IMR-90 (cell line): ENCODE measurements around the gene AHNAK. TPM values are rescaled to one million over a fixed set of nuclear protein-coding genes. Genes with fewer than 3 reads are reported as not detected.
"Not testable (repeated sequence)": the region's sequence is repeated elsewhere in the genome, so short reads cannot be mapped to it uniquely, and the experiment has no call there.

Experiments
- ATAC-seq: fragments of 200-7000 bp; cut with Tn5 transposase; 2 replicates; pipeline ENCODE4 v1.9.1; 2020; ENCODE audit warnings: low read depth, mild to moderate bottlenecking, moderate library complexity
- BruUV-seq: library from RNA; stranded (reverse); fragments of 400-500 nt; replicated peaks from 2 replicates; lab custom pipeline; 2021; lab: Mats Ljungman, UMichigan
- CTCF ChIA-PET: fragments of 300-600 bp; formaldehyde crosslinking; extraction: SDS; loops from one replicate; lab custom pipeline; 2021; ENCODE audit warnings: antibody characterized with exemption; lab: Yijun Ruan, JAX
- POLR2A ChIA-PET: fragments of 300-600 bp; sonication (Branson Sonifier 250); formaldehyde crosslinking; loops from one replicate; lab custom pipeline; 2022; ENCODE audit warnings: antibody characterized with exemption; ENCODE audit not compliant: unreplicated experiment; lab: Charles Lee
- DNase-seq: peaks from one replicate; pipeline ENCODE4 v3.0.0; 2013
- H2AFZ ChIP-seq: replicated peaks from 2 replicates; pipeline ENCODE3; 2013; ENCODE audit warnings: low read length, mild to moderate bottlenecking; ENCODE audit not compliant: poor library complexity
- H2AK5ac ChIP-seq: 2 replicates; pipeline ENCODE4 v1.6.1; 2013; ENCODE audit warnings: low read depth, low read length, inconsistent platforms
- H2AK9ac ChIP-seq: replicated peaks from 2 replicates; pipeline ENCODE3; 2013; ENCODE audit warnings: mild to moderate bottlenecking, low read depth, low read length, moderate library complexity; ENCODE audit not compliant: poor library complexity
- H2BK120ac ChIP-seq: 2 replicates; pipeline ENCODE4 v1.6.1; 2013; ENCODE audit warnings: low read depth, low read length, inconsistent platforms
- H2BK15ac ChIP-seq: 3 replicates; pipeline ENCODE4 v1.6.1; 2013; ENCODE audit warnings: low read depth, low read length, inconsistent platforms
- H2BK20ac ChIP-seq: 2 replicates; pipeline ENCODE4 v1.6.1; 2013; ENCODE audit warnings: low read depth, mild to moderate bottlenecking, inconsistent platforms, low read length, moderate library complexity
- H2BK5ac ChIP-seq: 2 replicates; pipeline ENCODE4 v1.6.1; 2013; ENCODE audit warnings: mild to moderate bottlenecking, low read depth, low read length, inconsistent platforms; ENCODE audit not compliant: poor library complexity, severe bottlenecking
- H3K14ac ChIP-seq: replicated peaks from 2 replicates; pipeline ENCODE4 v1.6.1; 2013; ENCODE audit warnings: low read depth, low read length, inconsistent platforms
- H3K18ac ChIP-seq: 2 replicates; pipeline ENCODE4 v1.6.1; 2013; ENCODE audit warnings: low read depth, low read length, control low read depth
- H3K23ac ChIP-seq: 2 replicates; pipeline ENCODE4 v1.6.1; 2013; ENCODE audit warnings: low read depth, low read length, inconsistent platforms
- H3K27ac ChIP-seq: 2 replicates; pipeline ENCODE4 v1.5.1; 2013; ENCODE audit warnings: mild to moderate bottlenecking, control low read depth, low read length; ENCODE audit not compliant: insufficient read depth
- H3K27me3 ChIP-seq: 2 replicates; pipeline ENCODE4 v1.6.1; 2013; ENCODE audit warnings: low read length; ENCODE audit not compliant: control insufficient read depth, insufficient read depth
- H3K36me3 ChIP-seq: 2 replicates; pipeline ENCODE4 v1.6.1; 2013; ENCODE audit warnings: low read length, mixed read lengths; ENCODE audit not compliant: control insufficient read depth, insufficient read depth
- H3K4ac ChIP-seq: 2 replicates; pipeline ENCODE4 v1.6.1; 2013; ENCODE audit warnings: low read depth, low read length, inconsistent platforms
- H3K4me1 ChIP-seq: 2 replicates; pipeline ENCODE4 v1.6.1; 2013; ENCODE audit warnings: low read length, mixed read lengths; ENCODE audit not compliant: control insufficient read depth, insufficient read depth
- H3K4me2 ChIP-seq: 2 replicates; pipeline ENCODE4 v1.6.1; 2013; ENCODE audit warnings: low read depth, mild to moderate bottlenecking, control low read depth, low read length, moderate library complexity
- H3K4me3 ChIP-seq: 2 replicates; pipeline ENCODE4 v1.5.1; 2013; ENCODE audit warnings: low read depth, mild to moderate bottlenecking, control low read depth, low read length, moderate library complexity; ENCODE audit not compliant: insufficient read depth
- H3K56ac ChIP-seq: 2 replicates; pipeline ENCODE4 v1.6.1; 2013; ENCODE audit warnings: low read length, inconsistent platforms; ENCODE audit not compliant: insufficient read depth; ENCODE audit errors: extremely low read depth
- H3K79me1 ChIP-seq, 2 experiments: 2 replicates each; pipeline ENCODE4 v1.6.1; 2013; ENCODE audit warnings: low read length in 2 of 2, inconsistent platforms in 1 of 2, low read depth in 1 of 2
- H3K9ac ChIP-seq: 2 replicates; pipeline ENCODE4 v1.6.1; 2013; ENCODE audit warnings: low read depth, low read length, control low read depth
- H3K9me1 ChIP-seq: 2 replicates; pipeline ENCODE4 v1.6.1; 2013; ENCODE audit warnings: low read length, inconsistent platforms; ENCODE audit not compliant: insufficient read depth
- H3K9me3 ChIP-seq: 2 replicates; pipeline ENCODE4 v1.6.1; 2013; ENCODE audit warnings: low read length; ENCODE audit not compliant: control insufficient read depth, insufficient read depth
- H4K20me1 ChIP-seq: 2 replicates; pipeline ENCODE4 v1.6.1; 2013; ENCODE audit warnings: low read length, inconsistent platforms; ENCODE audit not compliant: insufficient read depth
- H4K5ac ChIP-seq: 2 replicates; pipeline ENCODE4 v1.6.1; 2013; ENCODE audit warnings: mild to moderate bottlenecking, low read depth, low read length, control low read depth
- H4K8ac ChIP-seq, 2 experiments: 2 replicates each; pipeline ENCODE4 v1.6.1; 2013; ENCODE audit warnings: low read depth in 2 of 2, low read length in 2 of 2, control low read depth in 1 of 2, inconsistent platforms in 1 of 2
- H4K91ac ChIP-seq: 2 replicates; pipeline ENCODE4 v1.6.1; 2013; ENCODE audit warnings: low read depth, low read length, inconsistent platforms; ENCODE audit not compliant: insufficient read depth
- WGBS, 2 experiments: methylation state at CpG; one replicate each; pipeline versions ENCODE4 v1.1.5 to v1.1.7; 2013; ENCODE audit warnings: missing lambda C conversion rate in 2 of 2; ENCODE audit not compliant: insufficient read length in 1 of 2; ENCODE audit errors: extremely low coverage in 2 of 2; 5-methylcytosine and 5-hydroxymethylcytosine counted together
- dilution Hi-C: fragments of 300-500 bp; cut with HindIII; formaldehyde crosslinking; loops from one replicate; pipeline ENCODE4 v1.14.3; 2018; ENCODE audit warnings: low sequenced_read_pairs; ENCODE audit not compliant: unreplicated experiment
- in situ Hi-C: fragments of 300-500 bp; cut with MboI; formaldehyde crosslinking; loops from 3 replicates; pipeline ENCODE4 v1.14.3; 2019; ENCODE audit warnings: low sequenced_read_pairs, inconsistent platforms, mixed read lengths
- intact Hi-C: fragments of 100-400 bp; cut with micrococcal nuclease; formaldehyde crosslinking; loops from 2 replicates; pipeline ENCODE4 v1.10.0; 2022
- polyA plus RNA-seq, 3 experiments: library from polyadenylated mRNA; depleted of rRNA; stranded (reverse); fragments of >200 nt; gene quantifications; 2 replicates each; pipeline ENCODE4 v1.2.3, GENCODE V29; 2012; ENCODE audit warnings: low replicate concordance in 1 of 3
- total RNA-seq: library from RNA; depleted of rRNA; stranded (reverse); fragments of >200 nt; gene quantifications from 2 replicates; pipeline ENCODE4 v1.2.3, GENCODE V29; 2012

Gene AHNAK
- total and polyA plus RNA-seq, 2 of the 4 experiments (the other 2 are of a cell fraction) = 95.1 to 695 TPM

GRCh38 chr11:62386083-62386482 is 160.5 kb downstream of the AHNAK start:
- ATAC-seq, H3K79me1 ChIP-seq, H2AK5ac ChIP-seq, H4K5ac ChIP-seq, H2BK5ac ChIP-seq, H3K4me2 ChIP-seq, DNase-seq, BruUV-seq, H3K4me1 ChIP-seq, H3K27ac ChIP-seq, H3K18ac ChIP-seq, H3K14ac ChIP-seq, CTCF ChIA-PET, H2AK9ac ChIP-seq, H3K4ac ChIP-seq, intact Hi-C loops, H2AFZ ChIP-seq, H2BK20ac ChIP-seq, dilution Hi-C loops, H3K56ac ChIP-seq, H3K4me3 ChIP-seq, H2BK15ac ChIP-seq, H3K23ac ChIP-seq, H3K9me3 ChIP-seq, H4K20me1 ChIP-seq, H4K8ac ChIP-seq, H4K91ac ChIP-seq, POLR2A ChIA-PET, H3K9me1 ChIP-seq, H2BK120ac ChIP-seq, H3K9ac ChIP-seq, H3K36me3 ChIP-seq: not testable (repeated sequence)
- in situ Hi-C loops = loop anchor here (25.0 kb wide), 1 partner anchor 476 kb away; no protein-coding TSS in a partner anchor
- H3K27me3 ChIP-seq = peaks cover 13% of the 10 kb centered on the region
- WGBS, 2 experiments = no CpG with 5 or more reads among the region's 3 CpGs
